Measurements from ENCODE around the gene SLAMF7.

GRCh38 chr1:160761046-160761445 is 22.0 kb downstream of the SLAMF7 start:
- TF ChIP-seq POLR2A (IDR thresholded peaks at IDR 0.05) = no peak
- no peak for TF ChIP-seq CTCF (IDR thresholded peaks at IDR 0.05)

Data from right lobe of liver (tissue), 4 donors.